ENCODE data around the gene IRF2BP1. TPM values are rescaled to one million over a fixed set of nuclear protein-coding genes. Genes with fewer than 3 reads are reported as not detected.

Gene IRF2BP1
- total RNA-seq, 4 donors from 2014 or later: 25.2 to 53.3 (median 36.2) TPM

- 88% methylated on average over 4 of the region's 7 CpGs; no CpG with 5 or more reads in 1 of the 2 donors for WGBS, 2 donors (ENCODE audit: low coverage in 1 of 2)
- no peak for TF ChIP-seq CTCF (IDR thresholded peaks at IDR 0.05)
Observed at GRCh38 chr19:45834970-45835369, 51.0 kb downstream of the IRF2BP1 start.

More at GRCh38 chr19:45834970-45835369, 51.0 kb downstream of the IRF2BP1 start:
- Histone ChIP-seq H3K4me1 (no peaks in the 10 kb centered on the region), H3K9me3 (no peaks in the 10 kb centered on the region), H3K36me3 (peaks cover 0 to 100% of the 10 kb centered on the region in 2 donors), H3K27ac (no peak overlapping the region), H3K27me3 (no peaks in the 10 kb centered on the region), H3K4me3 (no peak overlapping the region)
- ATAC-seq: no peak

Other genes starting within 250 kb of the IRF2BP1 start
- gene EML2, start 246.7 kb downstream of the IRF2BP1 start, total RNA-seq: 10 to 100 TPM; 18.3 to 29.2 (median 18.9) TPM
- under 1 TPM in 1 of 4 donors, not detected in 3; 0.54 TPM for gene GIPR, start 217.9 kb downstream of the IRF2BP1 start, total RNA-seq
- gene SNRPD2, start 194.2 kb downstream of the IRF2BP1 start, total RNA-seq: 100 to 1,000 TPM; 113 to 201 (median 152) TPM
- gene QPCTL, start 193.5 kb downstream of the IRF2BP1 start, total RNA-seq: 1 to 10 TPM; 2.7 to 6.6 (median 4.2) TPM
- gene FBXO46, start 155.2 kb downstream of the IRF2BP1 start, total RNA-seq: 10 to 100 TPM; 12.1 to 20.5 (median 14.9) TPM
- not detected for gene MEIOSIN, start 152.7 kb downstream of the IRF2BP1 start, total RNA-seq
- gene SIX5, start 116.9 kb downstream of the IRF2BP1 start, total RNA-seq: 10 to 100 TPM; 13.2 to 33.1 (median 23.7) TPM
- gene DMPK, start 103.7 kb downstream of the IRF2BP1 start, total RNA-seq: 100 to 1,000 TPM; 223 to 464 (median 330) TPM
- gene DMWD, start 93.3 kb downstream of the IRF2BP1 start, total RNA-seq: 10 to 100 TPM; 41.5 to 75.5 (median 59.4) TPM
- gene RSPH6A, start 70.8 kb downstream of the IRF2BP1 start, total RNA-seq: under 1 TPM in 1 of 4 donors, not detected in 3; 0.23 TPM
- 10 to 100 TPM; 25.5 to 35.6 (median 30.8) TPM for gene SYMPK, start 23.0 kb downstream of the IRF2BP1 start, total RNA-seq
- under 1 TPM in 1 of 4 donors, not detected in 3; 0.42 TPM for gene FOXA3, start 21.8 kb downstream of the IRF2BP1 start, total RNA-seq
- gene MYPOP, start 16.5 kb upstream of the IRF2BP1 start, total RNA-seq: 1 to 10 TPM; 1.3 to 4.6 (median 2.8) TPM
- not detected for gene NANOS2, start 28.6 kb upstream of the IRF2BP1 start, total RNA-seq
- 1 to 10 TPM in 3 of 4 donors, under 1 TPM in 1; 0.67 to 5.1 (median 3.0) TPM for gene NOVA2, start 87.7 kb upstream of the IRF2BP1 start, total RNA-seq
- 1 to 10 TPM; 4.2 to 9.4 (median 6.4) TPM for gene CCDC61, start 109.3 kb upstream of the IRF2BP1 start, total RNA-seq
- gene PGLYRP1, start 136.9 kb upstream of the IRF2BP1 start, total RNA-seq: not detected
- gene IGFL4, start 154.9 kb upstream of the IRF2BP1 start, total RNA-seq: not detected
- gene IGFL3, start 238.5 kb upstream of the IRF2BP1 start, total RNA-seq: not detected